ENCODE data around the gene ALDH5A1.

The ALDH5A1 gene

GRCh38 chr6:24522228-24523176 is 27.7 kb downstream of the ALDH5A1 start:
- in situ Hi-C loops (cut with HindIII; ENCODE audit: low sequenced_read_pairs), result no loop called here

DNA sequence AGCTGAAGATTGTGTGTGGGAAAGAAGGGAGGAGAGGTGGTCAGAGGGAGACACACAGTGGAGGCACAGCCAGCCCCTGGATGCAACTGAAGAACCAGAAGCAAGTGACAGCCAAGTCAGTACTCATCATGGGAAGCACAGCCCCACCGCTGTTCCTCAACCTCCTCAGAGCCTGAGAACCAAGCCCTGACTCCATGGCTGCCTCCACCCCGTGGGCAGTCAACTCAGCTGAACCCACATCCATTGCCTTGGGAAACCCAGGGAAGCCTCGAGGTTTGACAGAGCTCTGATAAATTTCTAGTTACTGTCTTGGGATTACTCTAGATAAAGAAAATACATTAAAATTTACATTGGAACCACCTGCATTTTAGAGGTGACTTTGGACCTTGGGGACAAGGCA is 29.6 kb downstream of the ALDH5A1 start:
- in situ Hi-C loops (cut with HindIII; ENCODE audit: low sequenced_read_pairs), result no loop called here

- in situ Hi-C loops (cut with HindIII; ENCODE audit: low sequenced_read_pairs), result no loop called here
These were observed 30.0 kb downstream of the ALDH5A1 start for GRCh38 chr6:24524805-24525204.

GRCh38 chr6:24529985-24530384 is 35.2 kb downstream of the ALDH5A1 start:
- in situ Hi-C loops (cut with HindIII; ENCODE audit: low sequenced_read_pairs), result loop anchor here (5.0 to 10.0 kb wide), 2 partner anchors 47 to 55 kb away; no protein-coding TSS in a partner anchor

- in situ Hi-C loops (cut with HindIII; ENCODE audit: low sequenced_read_pairs), result loop anchor here (5.0 to 10.0 kb wide), 2 partner anchors 43 to 60 kb away; no protein-coding TSS in a partner anchor
These were observed 39.6 kb downstream of the ALDH5A1 start for GRCh38 chr6:24534329-24534728.

GRCh38 chr6:24535210-24535609 is 40.4 kb downstream of the ALDH5A1 start:
- in situ Hi-C loops (cut with HindIII; ENCODE audit: low sequenced_read_pairs), result loop anchor here (10.0 kb wide), 1 partner anchor 60 kb away; no protein-coding TSS in a partner anchor

GRCh38 chr6:24536466-24536865 is 41.7 kb downstream of the ALDH5A1 start:
- in situ Hi-C loops (cut with HindIII; ENCODE audit: low sequenced_read_pairs), result loop anchor here (10.0 kb wide), 1 partner anchor 62 kb away; no protein-coding TSS in a partner anchor

GRCh38 chr6:24537082-24537699 is 42.4 kb downstream of the ALDH5A1 start:
- in situ Hi-C loops (cut with HindIII; ENCODE audit: low sequenced_read_pairs), result loop anchor here (10.0 kb wide), 1 partner anchor 62 kb away; no protein-coding TSS in a partner anchor

- in situ Hi-C loops (cut with HindIII; ENCODE audit: low sequenced_read_pairs), result loop anchor here (10.0 kb wide), 1 partner anchor 63 kb away; no protein-coding TSS in a partner anchor
These were observed 43.1 kb downstream of the ALDH5A1 start for GRCh38 chr6:24537771-24538385.

DNA sequence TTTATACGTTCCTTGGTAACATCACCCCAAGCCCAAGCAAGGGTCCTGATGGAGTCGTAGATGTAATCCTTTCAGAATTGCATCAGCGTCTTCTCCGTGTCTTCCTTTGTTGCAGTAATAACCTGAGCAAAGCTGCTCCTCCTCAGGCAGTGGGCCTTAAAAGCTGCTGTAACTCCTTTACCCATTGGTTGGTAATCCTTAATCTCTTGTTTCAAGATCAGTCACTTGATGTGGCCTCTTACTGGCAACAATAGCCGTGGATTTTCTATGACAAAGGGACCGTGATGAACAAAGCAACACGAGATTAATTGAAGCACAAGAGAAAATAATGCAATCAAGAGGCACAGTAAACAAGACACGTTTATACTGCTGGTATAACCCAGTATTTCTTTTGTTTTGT is 44.6 kb downstream of the ALDH5A1 start:
- in situ Hi-C loops (cut with HindIII; ENCODE audit: low sequenced_read_pairs), result loop anchor here (10.0 kb wide), 1 partner anchor 65 kb away; no protein-coding TSS in a partner anchor

- in situ Hi-C loops (cut with HindIII; ENCODE audit: low sequenced_read_pairs), result no loop called here
These were observed 45.4 kb downstream of the ALDH5A1 start for GRCh38 chr6:24540197-24540596.

GRCh38 chr6:24543683-24544082 is 48.9 kb downstream of the ALDH5A1 start:
- in situ Hi-C loops (cut with HindIII; ENCODE audit: low sequenced_read_pairs), result no loop called here

DNA sequence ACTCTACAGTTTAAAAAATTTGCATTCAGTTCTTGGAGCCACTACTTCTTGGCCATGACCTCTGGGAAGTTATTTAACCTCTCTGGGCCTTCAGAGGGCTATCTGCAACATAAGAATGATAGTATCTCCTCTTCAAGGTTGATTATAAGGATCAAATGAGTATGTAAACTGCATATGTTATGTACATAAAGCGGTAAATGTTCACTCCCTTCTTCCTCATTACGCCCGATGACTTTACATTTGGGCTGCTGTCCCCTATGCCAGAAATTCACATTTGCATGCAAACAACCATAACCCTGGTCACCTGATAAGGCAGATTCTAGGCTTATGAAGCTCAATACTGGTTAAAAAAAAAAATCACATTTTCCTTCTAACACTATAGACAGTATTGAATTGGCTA is 50.4 kb downstream of the ALDH5A1 start:
- in situ Hi-C loops (cut with HindIII; ENCODE audit: low sequenced_read_pairs), result loop anchor here (5.0 kb wide), 1 partner anchor 53 kb away; the partner anchor contains the start of gene ALDH5A1

DNA sequence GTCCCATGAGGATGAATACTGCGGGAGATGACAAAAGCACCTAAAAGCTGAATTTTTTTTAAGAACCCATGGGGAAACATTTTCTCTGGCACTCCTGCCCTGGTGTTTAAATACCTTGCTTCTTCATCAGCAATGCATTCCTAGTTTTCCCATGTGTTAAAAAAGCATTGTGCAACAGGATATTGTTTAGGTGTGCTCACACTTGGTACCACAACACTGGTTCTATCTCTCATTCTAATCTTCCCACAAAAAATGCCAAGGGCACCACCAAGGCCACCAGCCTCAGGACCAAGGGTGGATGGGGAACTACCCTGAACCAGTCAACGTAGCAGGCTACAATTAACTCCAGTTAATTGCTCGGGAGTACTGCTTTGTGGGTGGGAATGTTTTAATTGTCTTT is 50.9 kb downstream of the ALDH5A1 start:
- in situ Hi-C loops (cut with HindIII; ENCODE audit: low sequenced_read_pairs), result loop anchor here (5.0 kb wide), 1 partner anchor 53 kb away; the partner anchor contains the start of gene ALDH5A1

GRCh38 chr6:24546439-24546838 is 51.7 kb downstream of the ALDH5A1 start:
- in situ Hi-C loops (cut with HindIII; ENCODE audit: low sequenced_read_pairs), result loop anchor here (5.0 kb wide), 1 partner anchor 54 kb away; the partner anchor contains the start of gene ALDH5A1

GRCh38 chr6:24547243-24547642 is 52.5 kb downstream of the ALDH5A1 start:
- in situ Hi-C loops (cut with HindIII; ENCODE audit: low sequenced_read_pairs), result loop anchor here (5.0 kb wide), 1 partner anchor 55 kb away; the partner anchor contains the start of gene ALDH5A1

DNA sequence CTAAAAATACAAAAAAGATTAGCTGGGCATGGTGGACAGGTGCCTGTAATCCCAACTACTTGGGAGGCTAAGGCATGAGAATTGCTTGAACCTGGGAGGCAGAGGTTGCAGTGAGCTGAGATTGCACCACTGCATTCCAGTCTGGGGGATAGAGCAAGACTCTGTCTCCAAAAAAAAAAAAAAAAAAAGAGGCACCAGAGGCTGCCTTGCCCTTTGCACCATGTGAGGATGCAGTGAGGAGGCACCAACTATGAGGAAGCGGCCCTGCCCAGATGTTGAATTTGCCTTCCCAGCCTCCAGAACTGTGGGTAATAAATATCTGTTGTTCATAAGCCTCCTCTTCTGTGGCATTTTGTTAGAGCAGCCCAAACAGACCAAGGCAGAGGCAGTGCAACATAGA is 54.4 kb downstream of the ALDH5A1 start:
- in situ Hi-C loops (cut with HindIII; ENCODE audit: low sequenced_read_pairs), result loop anchor here (5.0 kb wide), 1 partner anchor 57 kb away; the partner anchor contains the start of gene ALDH5A1

GRCh38 chr6:24549674-24550353 is 55.0 kb downstream of the ALDH5A1 start:
- in situ Hi-C loops (cut with HindIII; ENCODE audit: low sequenced_read_pairs), result loop anchor here (5.0 kb wide), 1 partner anchor 58 kb away; the partner anchor contains the start of gene ALDH5A1

GRCh38 chr6:24551139-24551538 is 56.4 kb downstream of the ALDH5A1 start:
- in situ Hi-C loops (cut with HindIII; ENCODE audit: low sequenced_read_pairs), result no loop called here

DNA sequence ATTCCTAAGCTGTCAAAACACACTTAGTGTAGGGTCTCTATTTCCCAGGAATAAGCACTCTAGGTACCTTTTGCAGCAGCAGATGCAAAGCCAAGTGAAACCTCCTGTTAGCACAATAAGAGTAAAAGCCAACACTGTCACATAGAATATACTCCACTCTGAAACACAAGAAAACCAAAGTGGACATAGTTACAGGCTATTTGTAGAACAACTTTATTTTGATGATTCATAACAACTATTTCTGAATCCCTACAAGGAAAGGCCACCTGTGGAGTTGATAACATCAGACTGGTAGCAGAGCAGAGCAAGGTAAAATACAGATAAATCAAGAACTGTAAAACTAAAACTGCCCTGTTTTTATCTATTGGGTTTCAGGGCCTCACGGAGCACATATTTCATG is 59.7 kb downstream of the ALDH5A1 start:
- in situ Hi-C loops (cut with HindIII; ENCODE audit: low sequenced_read_pairs), result no loop called here
